DMS114 treated with DMSO at 0.1 percent for 48 hours (cell line): ENCODE data around the gene FKBP3.
A peak's percentile ranks its signal among the peaks of the same experiment; 100 is the strongest.
"Not testable (repeated sequence)": the region's sequence is repeated elsewhere in the genome, so short reads cannot be mapped to it uniquely, and the experiment has no call there.

ENCODE experiments used
- DNase-seq: peaks from one replicate; lab custom pipeline; 2025; ENCODE audit not compliant: unreplicated experiment; lab: John Stamatoyannopoulos, UW

The FKBP3 gene

GRCh38 chr14:45134051-45134958 is at the start of gene FKBP3:
Gene FKBP3, minus strand, starts transcription at chr14:45134481. Its CDS starts 25 bp downstream, at chr14:45134456.
- DNase-seq = peak; percentile 94

- no peak for DNase-seq
Observed at GRCh38 chr14:45181806-45182205, 47.5 kb upstream of the FKBP3 start.

GRCh38 chr14:45181329-45181728 is 47.0 kb upstream of the FKBP3 start:
- DNase-seq = no peak

GRCh38 chr14:45177076-45177475 is 42.8 kb upstream of the FKBP3 start:
- DNase-seq = no peak

- DNase-seq = no peak
Observed at GRCh38 chr14:45169906-45170305, 35.6 kb upstream of the FKBP3 start.

GRCh38 chr14:45156067-45156466 is 21.8 kb upstream of the FKBP3 start:
- DNase-seq = no peak

GRCh38 chr14:45150386-45150890 is 16.2 kb upstream of the FKBP3 start:
- DNase-seq = no peak

GRCh38 chr14:45149602-45150001 is 15.3 kb upstream of the FKBP3 start:
- DNase-seq = no peak

GRCh38 chr14:45145214-45145613 is 10.9 kb upstream of the FKBP3 start:
- no peak for DNase-seq

GRCh38 chr14:45144658-45145057 is 10.4 kb upstream of the FKBP3 start:
- DNase-seq = no peak

- DNase-seq = not testable (repeated sequence)
Observed at GRCh38 chr14:45142083-45142482, 7.8 kb upstream of the FKBP3 start.

GRCh38 chr14:45140661-45141187 is 6.4 kb upstream of the FKBP3 start:
- DNase-seq = no peak

- DNase-seq = no peak
Observed at GRCh38 chr14:45136399-45136798, 2.1 kb upstream of the FKBP3 start.

GRCh38 chr14:45135659-45136395 is 1.5 kb upstream of the FKBP3 start, which contains the start of gene FANCM:
Gene FANCM, plus strand, starts transcription at chr14:45135930. Its CDS starts 102 bp downstream, at chr14:45136032.
- peak; percentile 94 for DNase-seq

GRCh38 chr14:45135156-45135555 is 875 bp upstream of the FKBP3 start:
- DNase-seq = no peak

- no peak for DNase-seq
Observed at GRCh38 chr14:45133683-45134050, 614 bp downstream of the FKBP3 start.

- DNase-seq = no peak
Observed at GRCh38 chr14:45128963-45129629, 5.2 kb downstream of the FKBP3 start.

- no peak for DNase-seq
Observed at GRCh38 chr14:45125754-45126153, 8.5 kb downstream of the FKBP3 start.

GRCh38 chr14:45123271-45123670 is 11.0 kb downstream of the FKBP3 start:
- DNase-seq = no peak

GRCh38 chr14:45120096-45120495 is 14.2 kb downstream of the FKBP3 start:
- no peak for DNase-seq

- no peak for DNase-seq
Observed at GRCh38 chr14:45118594-45118993, 15.7 kb downstream of the FKBP3 start.
